Panc1 (cell line): ENCODE data around the gene IDI2.

ENCODE experiments used
- POLR2AphosphoS5 ChIP-seq: IDR thresholded peaks from 2 replicates; pipeline ENCODE4 v1.6.1; 2012; ENCODE audit warnings: mild to moderate bottlenecking, low read depth, low read length, moderate library complexity
- REST ChIP-seq, 2 experiments: IDR thresholded peaks; 2 replicates each; pipeline ENCODE4 v1.6.1; 2011 to 2012; ENCODE audit warnings: low read depth in 2 of 2, control low read depth in 1 of 2, low read length in 1 of 2, mild to moderate bottlenecking in 1 of 2, moderate library complexity in 1 of 2; ENCODE audit not compliant: insufficient read depth in 1 of 2
- TF ChIP-seq, protein P1 (sequence below): fragments of 450-650 bp; IDR thresholded peaks from 2 replicates; pipeline ENCODE4 v1.5.1; 2017; ENCODE audit warnings: mild to moderate bottlenecking

- TF ChIP-seq, protein P1, sequence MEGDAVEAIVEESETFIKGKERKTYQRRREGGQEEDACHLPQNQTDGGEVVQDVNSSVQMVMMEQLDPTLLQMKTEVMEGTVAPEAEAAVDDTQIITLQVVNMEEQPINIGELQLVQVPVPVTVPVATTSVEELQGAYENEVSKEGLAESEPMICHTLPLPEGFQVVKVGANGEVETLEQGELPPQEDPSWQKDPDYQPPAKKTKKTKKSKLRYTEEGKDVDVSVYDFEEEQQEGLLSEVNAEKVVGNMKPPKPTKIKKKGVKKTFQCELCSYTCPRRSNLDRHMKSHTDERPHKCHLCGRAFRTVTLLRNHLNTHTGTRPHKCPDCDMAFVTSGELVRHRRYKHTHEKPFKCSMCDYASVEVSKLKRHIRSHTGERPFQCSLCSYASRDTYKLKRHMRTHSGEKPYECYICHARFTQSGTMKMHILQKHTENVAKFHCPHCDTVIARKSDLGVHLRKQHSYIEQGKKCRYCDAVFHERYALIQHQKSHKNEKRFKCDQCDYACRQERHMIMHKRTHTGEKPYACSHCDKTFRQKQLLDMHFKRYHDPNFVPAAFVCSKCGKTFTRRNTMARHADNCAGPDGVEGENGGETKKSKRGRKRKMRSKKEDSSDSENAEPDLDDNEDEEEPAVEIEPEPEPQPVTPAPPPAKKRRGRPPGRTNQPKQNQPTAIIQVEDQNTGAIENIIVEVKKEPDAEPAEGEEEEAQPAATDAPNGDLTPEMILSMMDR = no peak
- no peak for TF ChIP-seq POLR2AphosphoS5
- no peak for TF ChIP-seq REST (IDR thresholded peaks at IDR 0.05; ENCODE audit: insufficient read depth in 1 of 2, low read depth in 2 of 2, low read length in 1 of 2)
Observed at GRCh38 chr10:996031-996430, 29.6 kb downstream of the IDI2 start.
